ENCODE measurements around the gene WDR88.

- TF ChIP-seq, protein P1, sequence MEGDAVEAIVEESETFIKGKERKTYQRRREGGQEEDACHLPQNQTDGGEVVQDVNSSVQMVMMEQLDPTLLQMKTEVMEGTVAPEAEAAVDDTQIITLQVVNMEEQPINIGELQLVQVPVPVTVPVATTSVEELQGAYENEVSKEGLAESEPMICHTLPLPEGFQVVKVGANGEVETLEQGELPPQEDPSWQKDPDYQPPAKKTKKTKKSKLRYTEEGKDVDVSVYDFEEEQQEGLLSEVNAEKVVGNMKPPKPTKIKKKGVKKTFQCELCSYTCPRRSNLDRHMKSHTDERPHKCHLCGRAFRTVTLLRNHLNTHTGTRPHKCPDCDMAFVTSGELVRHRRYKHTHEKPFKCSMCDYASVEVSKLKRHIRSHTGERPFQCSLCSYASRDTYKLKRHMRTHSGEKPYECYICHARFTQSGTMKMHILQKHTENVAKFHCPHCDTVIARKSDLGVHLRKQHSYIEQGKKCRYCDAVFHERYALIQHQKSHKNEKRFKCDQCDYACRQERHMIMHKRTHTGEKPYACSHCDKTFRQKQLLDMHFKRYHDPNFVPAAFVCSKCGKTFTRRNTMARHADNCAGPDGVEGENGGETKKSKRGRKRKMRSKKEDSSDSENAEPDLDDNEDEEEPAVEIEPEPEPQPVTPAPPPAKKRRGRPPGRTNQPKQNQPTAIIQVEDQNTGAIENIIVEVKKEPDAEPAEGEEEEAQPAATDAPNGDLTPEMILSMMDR (IDR thresholded peaks at IDR 0.05; ENCODE audit: insufficient read depth, low read depth, low read length), result no peak
- no peak for TF ChIP-seq EZH2 (IDR thresholded peaks at IDR 0.05; ENCODE audit: insufficient read depth, low read length)
Measured at GRCh38 chr19:33168528-33168927, 36.6 kb downstream of the WDR88 start.

All from astrocyte (in vitro differentiated cells and primary cell).